Head of caudate nucleus (tissue), 42 donors: ENCODE results near the gene RAE1.
"Not testable (repeated sequence)": the region's sequence is repeated elsewhere in the genome, so short reads cannot be mapped to it uniquely, and the experiment has no call there.

Experiments
- DNase-seq, 42 donors: peaks; one replicate each; pipeline versions ENCODE4 v3.0.0 to v3.0.0-alpha.2; 2020 to 2021; ENCODE audit warnings: mixed read lengths in 7 of 42
- intact Hi-C: fragments of 100-400 bp; cut with DNase I; formaldehyde crosslinking; loops from one replicate; pipeline ENCODE4 v1.15.0; 2022

The RAE1 gene

DNA sequence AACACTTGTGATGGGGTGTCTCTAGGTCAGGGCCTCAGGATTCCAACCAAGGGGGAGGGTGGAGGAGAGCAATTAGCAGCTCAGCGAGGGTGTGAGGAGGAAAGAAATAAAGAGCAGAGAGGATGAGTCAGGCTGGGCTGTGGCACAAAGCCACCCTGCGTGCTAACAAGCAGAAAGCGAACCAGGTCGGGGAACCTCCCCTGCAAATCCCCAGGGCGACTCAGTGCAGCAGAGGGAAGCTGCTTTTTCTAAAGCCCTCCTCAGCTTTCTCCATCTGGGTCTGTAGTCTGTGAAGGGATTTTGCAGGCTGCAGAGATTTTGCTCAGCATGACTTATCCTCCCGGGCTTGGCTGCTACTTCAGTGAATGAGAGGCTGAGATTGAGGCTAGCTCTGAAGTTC lies 28.0 kb upstream of the RAE1 start:
- intact Hi-C loops: loop anchor here (10.0 kb wide), 1 partner anchor 58 kb away; the partner anchor contains the start of gene BMP7
- peak in 38 of 42 donors; percentile 17 to 90 (median 52) for DNase-seq

DNA sequence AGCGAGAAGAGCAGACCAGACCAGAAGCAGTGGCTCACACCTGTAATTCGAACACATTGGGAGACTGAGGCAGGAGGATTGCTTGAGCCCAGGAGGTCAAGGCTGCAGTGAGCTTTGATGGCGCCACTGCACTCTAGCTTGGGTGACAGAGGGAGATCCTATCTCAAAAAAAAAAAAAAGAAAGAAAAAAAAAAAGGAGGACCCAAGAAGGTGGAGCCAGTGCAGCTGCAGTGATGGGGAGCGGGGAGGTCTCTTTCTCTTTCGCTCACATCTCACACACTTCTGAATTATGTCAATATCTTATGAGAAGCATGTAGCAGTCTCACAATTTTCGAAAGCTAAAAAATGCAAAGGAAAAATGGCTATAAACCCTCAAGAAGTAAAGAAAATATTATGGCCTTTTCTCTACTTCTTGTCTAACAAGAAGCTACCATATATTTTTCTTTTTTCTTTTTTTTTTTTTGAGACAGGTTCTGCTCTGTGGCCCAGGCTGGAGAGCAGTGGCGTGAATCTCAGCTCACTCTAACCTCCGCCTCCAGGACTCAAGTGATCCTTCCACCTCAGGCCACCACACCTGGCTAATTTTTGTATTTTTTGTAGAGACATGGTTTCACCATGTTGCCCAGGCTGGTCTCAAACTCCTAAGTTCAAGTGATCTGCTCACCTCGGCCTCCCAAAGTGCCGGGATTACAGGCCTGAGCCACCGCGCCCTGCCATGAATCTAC lies 25.3 kb upstream of the RAE1 start:
- peak in 1 of 42 donors; percentile 20 for DNase-seq
- intact Hi-C loops: loop anchor here (10.0 kb wide), 1 partner anchor 61 kb away; the partner anchor contains the start of gene BMP7

DNA sequence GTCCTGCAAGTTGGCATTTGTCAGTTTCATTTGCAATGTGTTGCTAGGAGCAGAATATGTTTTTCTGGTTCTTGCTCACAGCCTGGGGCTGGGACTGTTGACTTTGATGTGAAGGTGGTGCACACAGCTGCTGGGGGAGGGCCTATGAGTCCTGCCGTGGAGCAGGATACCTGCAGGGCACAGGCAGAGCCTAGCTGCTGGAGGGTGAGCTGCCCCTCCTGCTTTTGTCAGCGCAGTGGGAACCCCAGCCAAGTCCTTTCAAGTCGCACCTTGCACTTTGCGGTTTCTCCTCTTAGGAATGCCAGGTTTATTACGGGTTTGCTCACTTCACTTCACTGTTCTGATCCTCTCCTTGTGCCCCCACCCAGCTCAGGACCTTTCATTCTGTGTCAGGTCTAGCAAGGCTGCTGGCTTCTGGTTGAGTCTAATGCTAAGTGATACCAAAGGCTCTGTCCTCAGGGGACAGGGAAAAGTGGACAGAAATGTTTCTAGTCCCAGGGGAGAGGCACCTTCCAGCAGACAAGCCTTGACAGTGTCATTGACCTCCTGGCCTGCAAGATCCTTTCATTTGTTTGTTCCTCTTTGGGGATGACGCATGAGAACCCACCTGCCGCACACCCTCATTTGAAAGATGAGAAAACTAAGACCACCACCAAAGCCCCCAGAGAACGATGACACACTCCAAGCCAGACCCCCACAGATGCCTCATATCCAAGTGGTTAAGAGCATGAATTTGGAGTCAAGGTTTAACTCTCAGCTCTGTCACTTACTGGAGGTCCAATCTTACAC lies 24.2 kb upstream of the RAE1 start:
- intact Hi-C loops: loop anchor here (10.0 kb wide), 1 partner anchor 62 kb away; the partner anchor contains the start of gene BMP7
- DNase-seq: peak in 1 of 42 donors; percentile 36

DNA sequence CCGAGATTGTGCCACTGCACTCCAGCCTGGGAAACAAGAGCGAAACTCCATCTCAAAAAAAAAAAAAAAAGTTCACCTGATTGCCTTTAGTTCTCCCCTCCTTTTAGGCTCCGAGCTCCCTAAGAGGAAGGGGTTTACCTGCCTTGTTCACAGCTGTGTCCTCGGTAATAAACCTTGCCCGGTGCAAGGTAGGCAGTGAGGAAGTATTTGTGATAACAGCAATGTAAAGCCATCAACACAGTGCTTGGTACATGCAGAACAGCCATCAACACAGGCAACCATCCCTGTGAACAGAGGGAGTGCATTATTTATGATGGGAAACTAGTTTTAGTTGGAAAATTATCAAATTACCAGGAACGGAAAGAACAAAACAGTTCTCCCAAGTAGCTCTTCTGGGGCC lies 23.2 kb upstream of the RAE1 start:
- DNase-seq: peak in 1 of 42 donors; percentile 20
- intact Hi-C loops: loop anchor here (10.0 kb wide), 1 partner anchor 63 kb away; the partner anchor contains the start of gene BMP7

DNA sequence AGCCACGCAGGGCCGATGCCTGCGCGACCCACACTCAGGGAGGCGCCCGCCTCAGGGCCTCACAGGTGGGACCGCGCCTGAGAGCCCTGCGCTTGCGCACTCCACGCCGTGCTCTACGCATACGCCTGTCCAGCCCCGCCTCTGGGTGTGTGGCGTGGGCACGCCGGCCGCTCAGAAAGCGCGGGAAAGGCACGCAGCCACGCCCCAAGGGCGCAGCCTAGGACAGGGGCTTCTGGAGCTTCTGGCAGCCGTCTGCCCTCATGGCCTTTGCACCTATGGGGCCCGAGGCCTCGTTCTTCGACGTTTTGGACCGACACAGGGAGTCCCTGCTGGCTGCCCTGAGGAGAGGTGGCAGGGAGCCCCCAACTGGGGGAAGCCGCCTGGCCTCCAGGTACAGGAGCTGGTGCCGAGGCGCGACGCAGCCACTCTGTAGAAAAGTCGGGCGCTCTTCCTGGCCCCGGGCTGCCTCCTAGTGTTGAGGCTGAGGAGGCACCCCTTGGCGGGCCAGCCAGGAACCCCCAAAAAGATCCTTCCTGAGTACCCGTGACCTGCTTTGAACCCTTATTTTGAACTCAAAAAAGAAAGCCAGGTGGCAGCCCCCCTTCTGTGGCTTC lies 21.3 kb upstream of the RAE1 start, which contains the start of gene SPO11:
SPO11 (plus strand) TSS at position 196 of the 614 bp plus-strand sequence; CDS start at position 261, 65 bp downstream.
- intact Hi-C loops: loop anchor here (10.0 kb wide), 1 partner anchor 65 kb away; the partner anchor contains the start of gene BMP7
- peak in 7 of 42 donors; percentile 10 to 50 (median 22) for DNase-seq

DNA sequence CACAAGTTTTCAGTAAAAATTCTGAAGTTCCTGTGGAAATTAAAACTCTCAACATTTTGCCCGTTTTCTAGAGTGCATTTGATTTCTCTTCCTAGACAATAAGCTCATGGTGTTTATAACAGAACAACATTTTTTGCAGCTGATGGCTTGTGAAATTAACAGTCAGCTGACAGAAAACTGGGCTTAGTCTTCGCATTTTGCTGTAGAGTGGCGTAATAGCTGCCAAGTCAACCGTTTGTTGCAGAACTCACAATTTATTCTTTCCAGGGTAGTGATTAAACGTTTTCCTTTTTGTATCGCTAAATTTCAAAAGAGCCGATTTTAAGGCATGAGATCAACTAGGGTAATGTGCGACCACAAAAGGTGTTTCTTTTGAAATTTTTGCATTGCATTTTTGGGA lies 20.1 kb upstream of the RAE1 start:
- intact Hi-C loops: no loop called here
- peak in 9 of 42 donors; percentile 16 to 64 (median 53) for DNase-seq

DNA sequence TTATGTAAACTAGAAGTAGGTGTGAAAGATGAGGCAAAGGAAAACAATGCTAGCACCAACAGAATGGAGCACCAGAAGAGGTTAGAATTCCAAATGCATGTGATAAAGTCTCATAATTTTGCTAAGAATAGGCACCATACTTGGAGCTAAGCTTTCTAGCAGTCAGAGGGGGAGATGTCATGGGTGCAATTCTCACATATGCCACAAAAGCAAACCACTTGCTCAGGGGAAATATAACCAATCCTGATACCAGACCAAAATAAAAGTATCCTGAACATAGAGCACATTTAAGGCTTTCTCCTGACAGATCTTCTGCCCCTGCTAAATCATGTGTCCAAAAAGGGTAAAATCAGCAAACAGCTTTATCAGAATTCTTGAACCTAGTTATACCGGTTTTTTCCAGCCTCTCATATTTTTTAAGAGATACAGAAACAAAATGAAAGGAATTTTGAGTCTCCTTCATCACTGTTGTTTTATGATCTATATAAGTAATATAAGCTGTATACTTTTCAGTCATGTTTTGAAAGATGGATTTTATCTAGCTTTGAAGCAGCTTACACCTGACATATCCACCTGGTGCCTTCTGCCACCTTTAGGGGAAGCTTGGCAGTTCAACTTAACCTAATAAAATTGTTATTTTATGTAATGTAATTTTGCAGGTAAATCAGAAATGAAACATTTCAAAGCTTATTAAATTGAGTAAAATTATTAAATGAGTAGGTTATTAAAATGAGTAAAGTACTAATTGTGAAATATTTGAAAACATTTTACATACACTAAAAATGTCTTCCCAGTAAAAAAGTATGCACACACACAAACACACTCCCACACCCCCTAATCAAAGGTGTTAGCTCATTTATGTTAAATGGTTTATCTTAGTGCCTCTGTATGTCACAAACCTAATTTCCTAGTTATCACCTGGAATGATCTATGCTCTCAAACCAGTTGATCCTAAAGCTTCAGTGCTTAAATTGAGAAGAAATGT lies 18.7 kb upstream of the RAE1 start:
- intact Hi-C loops: no loop called here
- peak in 2 of 42 donors; percentile 46 to 54 for DNase-seq

DNA sequence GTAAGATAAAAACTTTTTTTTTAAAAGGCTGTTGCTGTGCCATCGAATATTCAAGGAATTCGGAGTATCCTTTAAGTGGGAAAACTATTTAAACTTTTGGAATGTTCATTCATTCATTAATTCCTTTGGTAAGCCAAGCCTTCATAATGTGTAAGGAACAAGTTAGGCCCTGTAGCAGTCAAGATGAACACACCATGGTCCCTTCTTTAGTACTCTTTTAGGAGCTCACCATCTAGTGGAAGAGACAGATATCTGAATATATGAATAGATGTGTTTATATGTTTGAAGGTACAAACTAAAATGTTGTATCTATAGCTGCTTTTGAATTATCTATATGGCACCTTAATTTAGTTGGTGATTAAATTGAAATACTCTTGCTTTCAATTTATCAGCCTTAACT lies 15.7 kb upstream of the RAE1 start:
- intact Hi-C loops: no loop called here
- no peak for DNase-seq

DNA sequence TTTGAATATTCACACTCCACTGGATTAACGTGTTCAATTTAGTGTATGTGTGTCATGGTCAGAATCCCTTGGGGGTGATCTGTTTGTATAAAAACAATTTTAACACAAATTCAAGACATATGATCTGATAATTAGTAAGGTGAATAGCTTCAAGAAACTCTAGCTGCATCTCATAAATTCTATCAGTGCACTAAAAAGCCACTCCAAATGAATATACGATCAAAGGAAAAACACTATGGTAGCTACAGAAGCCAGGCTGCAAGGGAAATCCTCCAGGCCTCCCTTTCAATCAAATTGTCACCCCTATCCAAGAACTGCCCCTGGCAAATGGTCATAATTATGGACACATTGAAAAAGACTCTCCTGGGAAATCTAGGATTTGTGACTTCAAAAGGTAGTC lies 9.4 kb upstream of the RAE1 start:
- intact Hi-C loops: loop anchor here (10.0 kb wide), 1 partner anchor 787 kb away; no protein-coding TSS in a partner anchor
- no peak for DNase-seq

DNA sequence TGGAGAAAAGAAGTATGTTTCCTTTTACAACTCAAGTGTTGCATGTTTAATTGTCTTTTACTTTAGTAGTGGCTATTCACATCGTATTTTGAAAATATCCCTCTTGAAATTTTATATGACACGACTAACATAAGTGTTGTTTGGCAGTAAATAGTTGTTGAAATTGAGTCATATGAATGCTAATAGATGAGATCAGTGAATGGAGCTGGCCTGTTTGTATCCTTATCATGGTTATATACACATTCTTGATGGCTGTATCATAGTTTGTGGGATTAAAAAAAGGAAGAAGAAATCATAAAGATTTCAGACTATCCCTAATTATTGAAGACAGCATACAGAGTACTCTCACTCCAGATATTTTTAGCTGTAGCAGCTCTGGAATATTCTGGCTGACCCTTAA lies 8.2 kb upstream of the RAE1 start:
- DNase-seq: no peak
- intact Hi-C loops: loop anchor here (10.0 kb wide), 1 partner anchor 788 kb away; no protein-coding TSS in a partner anchor

DNA sequence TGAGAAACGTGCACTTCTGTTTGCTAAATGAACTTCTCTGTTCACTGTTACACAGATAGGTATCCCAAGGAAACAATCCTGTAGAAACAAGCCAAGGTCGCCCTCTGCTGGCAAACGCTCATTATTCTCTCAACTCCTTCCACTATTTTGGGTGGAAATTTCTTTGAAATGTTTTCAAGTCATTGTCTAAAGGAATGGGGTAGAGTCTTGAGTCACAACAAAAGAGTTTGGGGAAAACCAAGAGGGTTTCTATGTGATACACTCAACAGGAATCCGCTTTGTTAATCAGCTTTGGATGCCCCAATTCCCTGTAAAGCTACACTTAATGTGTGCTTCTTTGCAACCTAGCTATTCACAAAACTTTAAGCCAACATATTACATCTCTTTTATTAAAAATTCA lies 4.6 kb upstream of the RAE1 start:
- intact Hi-C loops: loop anchor here (2.0 to 10.0 kb wide), 2 partner anchors 254 to 792 kb away; no protein-coding TSS in a partner anchor
- peak; percentile 51 to 96 (median 89) for DNase-seq

DNA sequence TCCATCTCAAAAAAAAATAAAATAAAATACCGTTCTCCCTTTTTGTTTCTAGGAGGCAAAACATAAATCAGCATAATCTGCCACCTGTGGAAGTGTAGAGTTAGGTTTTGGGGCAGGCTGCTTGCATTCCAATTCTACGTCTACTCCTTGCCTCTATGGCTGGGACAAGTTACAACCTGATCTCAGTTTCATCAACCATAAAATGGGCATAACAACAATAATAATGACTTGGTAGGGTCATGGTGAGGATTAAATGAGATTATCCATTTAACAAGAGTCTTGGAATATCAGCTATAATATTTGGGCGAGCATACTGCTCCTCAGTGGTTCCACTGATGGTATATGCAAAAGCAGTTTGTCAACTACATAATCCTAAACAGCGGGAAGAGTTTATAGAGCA lies 3.7 kb upstream of the RAE1 start:
- no peak for DNase-seq
- intact Hi-C loops: loop anchor here (2.0 to 10.0 kb wide), 2 partner anchors 255 to 793 kb away; no protein-coding TSS in a partner anchor

DNA sequence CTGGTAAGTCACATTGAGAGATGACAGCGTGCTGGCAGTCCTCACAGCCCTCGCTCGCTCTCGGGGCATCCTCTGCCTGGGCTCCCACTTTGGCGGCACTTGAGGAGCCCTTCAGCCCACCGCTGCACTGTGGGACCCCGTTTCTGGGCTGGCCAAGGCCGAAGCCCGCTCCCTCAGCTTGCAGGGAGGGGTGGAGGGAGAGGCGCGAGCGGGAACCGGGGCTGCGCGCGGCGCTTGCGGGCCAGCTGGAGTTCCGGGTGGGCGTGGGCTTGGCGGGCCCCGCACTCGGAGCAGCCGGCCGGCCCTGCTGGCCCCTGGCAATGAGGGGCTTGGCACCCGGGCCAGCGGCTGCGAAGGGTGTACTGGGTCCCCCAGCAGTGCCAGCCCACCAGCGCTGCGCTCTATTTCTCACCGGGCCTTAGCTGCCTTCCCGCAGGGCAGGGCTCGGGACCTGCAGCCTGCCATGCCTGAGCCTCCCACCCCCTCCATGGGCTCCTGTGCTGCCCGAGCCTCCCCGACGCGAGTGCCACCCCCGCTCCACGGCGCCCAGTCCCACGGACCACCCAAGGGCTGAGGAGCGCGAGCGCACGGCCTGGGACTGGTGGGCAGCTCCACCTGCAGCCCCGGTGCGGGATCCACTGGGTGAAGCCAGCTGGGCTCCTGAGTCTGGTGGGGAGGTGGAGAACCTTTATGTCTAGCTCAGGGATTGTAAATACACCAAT lies 2.7 kb upstream of the RAE1 start:
- intact Hi-C loops: loop anchor here (10.0 kb wide), 1 partner anchor 794 kb away; no protein-coding TSS in a partner anchor
- DNase-seq: not testable (repeated sequence)

DNA sequence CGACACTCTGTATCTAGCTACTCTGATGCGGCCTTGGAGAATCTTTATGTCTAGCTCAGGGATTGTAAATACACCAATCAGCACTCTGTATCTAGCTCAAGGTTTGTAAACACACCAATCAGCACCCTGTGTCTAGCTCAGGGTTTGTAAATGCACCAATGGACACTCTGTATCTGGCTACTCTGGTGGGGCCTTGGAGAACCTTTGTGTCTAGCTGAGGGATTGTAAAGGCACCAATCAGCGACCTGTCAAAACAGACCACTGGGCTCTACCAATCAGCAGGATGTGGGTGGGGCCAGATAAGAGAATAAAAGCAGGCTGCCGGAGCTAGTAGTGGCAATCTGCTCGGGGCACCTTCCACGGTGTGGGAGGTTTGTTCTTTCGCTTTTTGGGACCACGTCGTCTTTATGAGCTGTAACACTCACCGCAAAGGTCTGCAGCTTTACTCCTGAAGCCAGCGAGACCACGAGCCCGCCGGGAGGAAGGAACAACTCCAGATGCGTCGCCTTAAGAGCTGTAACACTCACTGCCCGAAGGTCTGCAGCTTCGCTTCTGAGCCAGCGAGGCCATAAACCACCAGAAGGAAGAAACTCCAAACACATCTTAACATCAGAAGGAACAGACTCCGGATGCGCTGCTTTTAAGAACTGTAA lies 2.0 kb upstream of the RAE1 start:
- intact Hi-C loops: loop anchor here (10.0 kb wide), 1 partner anchor 794 kb away; no protein-coding TSS in a partner anchor
- not testable (repeated sequence) for DNase-seq

DNA sequence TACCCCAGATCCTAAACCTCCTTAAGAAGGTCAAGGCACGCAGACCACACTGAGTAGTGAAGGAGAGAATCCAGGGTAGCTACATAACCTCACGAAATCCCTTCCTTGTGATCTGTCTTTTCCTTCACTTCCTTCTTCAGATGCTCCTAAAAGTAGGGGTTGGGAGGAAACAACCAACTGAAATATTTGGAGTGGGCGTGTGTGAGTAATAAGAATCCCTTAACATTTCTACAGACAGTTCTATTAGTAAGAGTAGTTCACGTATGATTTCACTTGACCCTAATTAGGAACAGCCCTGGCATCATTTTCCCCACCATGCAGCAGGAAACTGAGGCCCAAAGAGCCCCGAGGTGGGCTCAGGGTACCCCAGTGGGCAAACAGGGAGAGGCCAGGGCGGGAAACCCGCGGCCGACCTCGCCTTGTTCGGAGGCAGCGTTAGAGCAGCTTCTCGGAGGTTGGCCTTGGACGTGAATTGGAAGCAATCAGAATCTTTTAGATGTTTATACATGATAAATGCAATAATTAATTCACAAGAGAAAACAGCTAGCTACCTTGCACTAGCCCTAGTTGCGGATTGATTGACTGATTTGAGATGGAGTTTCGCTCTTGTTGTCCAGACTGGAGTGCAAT lies 859 bp upstream of the RAE1 start:
- intact Hi-C loops: no loop called here
- peak in 2 of 42 donors; percentile 11 to 32 for DNase-seq

DNA sequence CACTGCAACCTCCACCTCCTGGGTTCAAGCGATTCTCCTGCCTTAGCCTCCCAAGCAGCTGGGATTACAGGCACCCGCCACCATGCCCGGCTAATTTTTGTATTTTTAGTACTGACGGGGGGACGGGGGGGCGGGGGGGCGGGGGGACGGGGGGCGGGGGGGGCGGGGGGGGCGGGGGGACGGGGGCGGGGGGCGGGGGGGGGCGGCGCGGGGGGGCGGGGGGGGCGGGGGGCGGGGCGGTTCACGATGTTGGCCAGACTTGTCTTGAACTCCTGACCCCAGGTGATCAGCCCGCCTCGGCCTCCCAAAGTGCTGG lies 371 bp upstream of the RAE1 start:
- intact Hi-C loops, DNase-seq: not testable (repeated sequence)
